Fibroblast of gingiva (primary cell): ENCODE measurements around the gene SCAMP1.
A peak's percentile ranks its signal among the peaks of the same experiment; 100 is the strongest.
"Not testable (repeated sequence)": the region's sequence is repeated elsewhere in the genome, so short reads cannot be mapped to it uniquely, and the experiment has no call there.

Experiments
- DNase-seq: peaks from one replicate; pipeline ENCODE4 v3.0.0-alpha.2; 2011; ENCODE audit warnings: low read depth

The SCAMP1 gene

GRCh38 chr5:78359831-78360673 is at the start of gene SCAMP1:
SCAMP1 (plus strand) TSS chr5:78360617; CDS start chr5:78360672, 55 bp downstream.
- peak; percentile 91 for DNase-seq

- no peak for DNase-seq
Measured at GRCh38 chr5:78317515-78317914, 42.9 kb upstream of the SCAMP1 start.

- DNase-seq, result no peak
Measured at GRCh38 chr5:78318337-78318736, 42.1 kb upstream of the SCAMP1 start.

- peak; percentile 36 for DNase-seq
Measured at GRCh38 chr5:78320401-78320800, 40.0 kb upstream of the SCAMP1 start.

GRCh38 chr5:78323241-78323640 is 37.2 kb upstream of the SCAMP1 start:
- no peak for DNase-seq

- DNase-seq, result no peak
Measured at GRCh38 chr5:78326930-78327329, 33.5 kb upstream of the SCAMP1 start.

- DNase-seq, result no peak
Measured at GRCh38 chr5:78327761-78328510, 32.5 kb upstream of the SCAMP1 start.

GRCh38 chr5:78328585-78329173 is 31.7 kb upstream of the SCAMP1 start:
- DNase-seq, result peak; percentile 49

- DNase-seq, result no peak
Measured at GRCh38 chr5:78331523-78332080, 28.8 kb upstream of the SCAMP1 start.

GRCh38 chr5:78334811-78335210 is 25.6 kb upstream of the SCAMP1 start:
- DNase-seq, result no peak

GRCh38 chr5:78335976-78336375 is 24.4 kb upstream of the SCAMP1 start:
- DNase-seq, result no peak

GRCh38 chr5:78336698-78337097 is 23.7 kb upstream of the SCAMP1 start:
- no peak for DNase-seq

- no peak for DNase-seq
Measured at GRCh38 chr5:78339617-78340436, 20.6 kb upstream of the SCAMP1 start.

- DNase-seq, result no peak
Measured at GRCh38 chr5:78341440-78341839, 19.0 kb upstream of the SCAMP1 start.

GRCh38 chr5:78345485-78345884 is 14.9 kb upstream of the SCAMP1 start:
- DNase-seq, result no peak

GRCh38 chr5:78353520-78353919 is 6.9 kb upstream of the SCAMP1 start:
- no peak for DNase-seq

GRCh38 chr5:78354066-78354670 is 6.2 kb upstream of the SCAMP1 start:
- DNase-seq, result no peak

- no peak for DNase-seq
Measured at GRCh38 chr5:78355561-78355960, 4.9 kb upstream of the SCAMP1 start.

- not testable (repeated sequence) for DNase-seq
Measured at GRCh38 chr5:78359455-78359830, 974 bp upstream of the SCAMP1 start.

GRCh38 chr5:78360674-78360923 is 182 bp downstream of the SCAMP1 start:
- DNase-seq, result no peak

- peak; percentile 46 for DNase-seq
Measured at GRCh38 chr5:78360924-78361630, 660 bp downstream of the SCAMP1 start.
